GM12892 (cell line): ENCODE results near the gene ZNF230.

Experiments
- DNase-seq: peaks from one replicate; pipeline ENCODE4 v3.0.0; 2011; ENCODE audit not compliant: insufficient read length
- FAIRE-seq: peaks from 2 replicates; lab custom pipeline; 2011; peaks lifted over from hg19 to GRCh38; lab: Jason Lieb, UNC
- POLR2A ChIP-seq: IDR thresholded peaks from 2 replicates; pipeline ENCODE4 v1.6.1; 2011; ENCODE audit warnings: low read depth, low read length, control low read depth
- POLR2AphosphoS5 ChIP-seq: IDR thresholded peaks from 2 replicates; pipeline ENCODE4 v1.6.1; 2011; ENCODE audit warnings: low read depth, low read length, control low read depth
- TAF1 ChIP-seq: IDR thresholded peaks from 2 replicates; pipeline ENCODE4 v1.6.1; 2011; ENCODE audit warnings: low read depth, mild to moderate bottlenecking, control low read depth, low read length, borderline replicate concordance

Gene ZNF230

DNA sequence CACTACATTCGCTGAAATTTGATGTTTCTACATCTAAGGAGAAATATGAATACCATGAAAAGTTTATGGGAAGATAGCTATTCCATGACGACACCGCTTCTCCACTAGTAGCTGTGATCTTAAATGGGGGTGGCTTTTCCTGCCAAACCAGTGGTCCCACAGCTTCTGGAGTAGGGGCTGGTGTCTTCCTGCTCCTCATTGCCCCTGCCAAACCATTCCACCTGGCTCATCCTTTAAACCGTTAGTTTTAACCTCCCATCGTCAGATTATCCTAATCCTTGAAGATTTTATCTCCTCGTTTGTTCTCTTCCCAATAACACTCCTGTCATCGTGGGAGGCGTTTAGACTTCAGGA is 568 bp upstream of the ZNF230 start:
- DNase-seq (no peak), FAIRE-seq (no peak)
- no peak for TF ChIP-seq POLR2A
- no peak for TF ChIP-seq TAF1
- TF ChIP-seq POLR2AphosphoS5 = no peak

DNA sequence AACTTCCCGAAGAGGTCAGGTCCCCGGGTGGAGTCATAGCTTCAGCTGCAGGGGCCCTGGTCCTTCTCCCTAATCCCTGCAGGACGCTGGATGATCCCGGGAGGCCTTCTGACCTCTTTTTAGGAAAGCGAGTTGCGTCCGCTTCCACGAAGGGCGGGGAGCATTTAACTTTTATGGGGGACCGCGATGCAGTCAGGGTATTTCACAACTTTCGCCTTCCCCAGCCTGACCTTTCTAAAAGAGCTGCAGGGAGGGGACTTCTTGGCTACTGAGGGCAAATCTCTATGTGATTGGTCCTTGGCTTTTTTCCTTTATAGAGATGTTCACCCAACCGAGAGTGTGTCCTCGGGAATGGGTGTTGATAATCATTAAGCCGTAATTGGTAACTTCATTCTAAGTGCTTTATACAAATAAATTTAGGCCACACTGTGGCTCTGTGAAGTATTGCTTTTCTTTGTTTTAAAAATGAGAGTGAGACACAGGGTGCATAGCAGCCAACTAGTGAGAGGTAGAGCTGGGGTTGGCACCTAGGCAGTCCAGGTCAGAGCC is 778 bp downstream of the ZNF230 start:
- TF ChIP-seq TAF1 (no peak), POLR2AphosphoS5 (no peak), POLR2A (no peak)
- DNase-seq (no peak), FAIRE-seq (peak; percentile 73)

DNA sequence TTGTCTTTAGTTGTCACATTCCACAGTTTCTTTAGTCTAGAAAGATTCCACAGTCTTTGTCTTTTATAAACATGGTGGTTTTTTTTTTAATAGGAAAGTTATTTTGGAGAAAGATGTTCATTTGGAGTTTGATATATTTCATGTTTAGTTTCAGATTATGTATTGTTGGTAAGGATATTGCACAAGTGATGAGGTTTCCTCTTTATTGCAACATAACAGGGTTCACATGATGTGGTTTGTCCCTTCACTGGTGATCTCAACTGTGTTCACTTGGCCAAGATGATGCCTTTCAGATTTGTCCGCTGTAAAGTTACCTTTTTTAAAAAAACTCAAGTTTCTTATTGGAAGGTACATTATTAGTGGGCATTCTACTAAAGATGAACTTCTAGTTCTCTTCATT is 3.2 kb downstream of the ZNF230 start:
- TF ChIP-seq TAF1 (no peak), POLR2AphosphoS5 (no peak), POLR2A (no peak)
- FAIRE-seq = no peak
- no peak for DNase-seq

DNA sequence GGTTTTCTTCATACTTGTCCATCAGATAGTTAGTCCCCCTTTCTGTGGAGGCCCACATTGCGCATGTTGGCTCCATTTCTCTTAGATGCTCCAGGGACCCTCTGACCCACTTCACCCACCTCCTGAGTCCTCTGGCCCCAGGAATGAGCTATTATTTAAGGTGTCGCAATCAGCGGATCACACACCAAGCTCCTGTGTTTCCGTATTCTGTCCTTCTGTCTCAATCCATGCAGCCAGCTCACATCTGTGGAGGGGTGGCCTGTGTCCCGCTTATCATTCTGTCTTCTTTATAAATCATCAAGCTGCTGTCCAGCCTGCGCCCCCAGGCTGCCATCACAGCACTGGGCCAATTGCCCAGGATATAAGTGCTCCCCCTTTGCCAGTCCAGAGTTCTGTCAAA is 4.7 kb downstream of the ZNF230 start:
- TF ChIP-seq POLR2A = no peak
- TF ChIP-seq POLR2AphosphoS5 = no peak
- TF ChIP-seq TAF1 = no peak
- no peak for FAIRE-seq
- no peak for DNase-seq

DNA sequence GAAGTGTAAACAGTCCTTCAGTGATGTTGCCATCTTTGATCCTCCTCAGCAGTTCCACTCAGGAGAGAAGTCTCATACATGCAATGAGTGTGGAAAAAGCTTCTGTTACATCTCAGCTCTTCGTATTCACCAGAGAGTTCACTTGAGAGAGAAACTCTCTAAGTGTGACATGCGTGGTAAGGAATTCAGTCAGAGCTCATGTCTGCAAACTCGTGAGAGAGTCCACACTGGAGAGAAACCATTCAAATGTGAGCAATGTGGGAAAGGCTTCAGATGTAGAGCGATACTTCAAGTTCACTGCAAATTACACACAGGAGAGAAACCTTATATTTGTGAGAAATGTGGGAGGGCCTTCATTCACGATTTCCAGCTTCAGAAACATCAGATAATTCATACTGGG is 7.7 kb downstream of the ZNF230 start:
- TF ChIP-seq POLR2A = no peak
- no peak for FAIRE-seq
- DNase-seq = no peak

DNA sequence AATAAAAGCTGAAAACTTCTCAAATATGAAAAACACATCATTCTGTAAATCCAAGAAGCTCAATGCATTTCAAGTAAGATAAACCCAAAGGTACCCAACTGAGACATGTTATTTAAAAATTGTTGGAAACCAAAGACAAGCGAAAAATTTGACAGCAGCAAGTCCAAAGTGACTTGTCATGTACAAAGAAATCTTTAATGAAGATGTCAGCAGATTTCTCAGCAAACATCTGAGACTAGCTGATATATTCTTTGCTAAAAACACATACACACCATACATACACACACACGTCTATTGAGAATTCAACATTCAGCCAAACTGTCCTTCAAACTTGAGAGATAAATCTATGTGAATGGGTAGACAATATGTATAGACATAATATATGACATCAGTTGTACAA is 16.7 kb downstream of the ZNF230 start:
- DNase-seq (no peak), FAIRE-seq (no peak)
- no peak for TF ChIP-seq POLR2A
- TF ChIP-seq TAF1 = no peak
- TF ChIP-seq POLR2AphosphoS5 = no peak

DNA sequence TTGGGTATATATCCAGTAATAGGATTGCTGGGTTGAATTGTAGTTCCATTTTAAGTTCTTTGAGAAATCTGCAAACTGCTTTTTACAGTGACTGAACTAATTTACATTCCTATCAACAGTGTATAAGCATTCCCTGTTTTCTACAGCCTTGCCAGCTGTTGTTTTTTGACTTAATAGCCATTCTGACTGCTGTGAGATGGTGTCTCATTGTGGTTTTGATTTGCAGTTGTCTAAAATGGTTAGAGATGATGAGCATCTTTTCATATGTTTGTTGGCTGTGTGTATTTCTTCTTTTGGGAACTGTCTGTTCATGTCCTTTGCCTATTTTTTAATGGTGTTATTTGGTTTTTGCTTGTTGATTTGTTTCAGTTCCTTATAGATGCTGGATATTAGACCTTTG is 18.5 kb downstream of the ZNF230 start:
- FAIRE-seq (no peak), DNase-seq (no peak)
- TF ChIP-seq TAF1 = no peak
- no peak for TF ChIP-seq POLR2A
- no peak for TF ChIP-seq POLR2AphosphoS5

DNA sequence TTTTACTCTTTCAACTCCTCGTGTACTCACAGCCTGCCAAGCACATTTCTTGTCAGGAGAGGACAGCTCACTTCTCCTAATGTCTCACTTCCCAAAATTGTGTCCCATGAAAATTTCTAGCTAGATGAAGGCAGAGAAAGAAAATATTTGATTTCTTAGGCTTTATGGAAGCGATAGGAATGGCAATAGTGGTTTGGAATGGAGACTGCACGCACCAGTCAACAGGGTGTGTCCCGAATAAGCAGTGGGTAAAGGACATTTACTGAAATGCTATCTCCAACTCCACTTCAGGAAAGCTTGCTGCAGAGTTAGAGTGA is 22.1 kb downstream of the ZNF230 start:
- FAIRE-seq (peak; percentile 77), DNase-seq (no peak)
- no peak for TF ChIP-seq POLR2A
- no peak for TF ChIP-seq TAF1
- no peak for TF ChIP-seq POLR2AphosphoS5

DNA sequence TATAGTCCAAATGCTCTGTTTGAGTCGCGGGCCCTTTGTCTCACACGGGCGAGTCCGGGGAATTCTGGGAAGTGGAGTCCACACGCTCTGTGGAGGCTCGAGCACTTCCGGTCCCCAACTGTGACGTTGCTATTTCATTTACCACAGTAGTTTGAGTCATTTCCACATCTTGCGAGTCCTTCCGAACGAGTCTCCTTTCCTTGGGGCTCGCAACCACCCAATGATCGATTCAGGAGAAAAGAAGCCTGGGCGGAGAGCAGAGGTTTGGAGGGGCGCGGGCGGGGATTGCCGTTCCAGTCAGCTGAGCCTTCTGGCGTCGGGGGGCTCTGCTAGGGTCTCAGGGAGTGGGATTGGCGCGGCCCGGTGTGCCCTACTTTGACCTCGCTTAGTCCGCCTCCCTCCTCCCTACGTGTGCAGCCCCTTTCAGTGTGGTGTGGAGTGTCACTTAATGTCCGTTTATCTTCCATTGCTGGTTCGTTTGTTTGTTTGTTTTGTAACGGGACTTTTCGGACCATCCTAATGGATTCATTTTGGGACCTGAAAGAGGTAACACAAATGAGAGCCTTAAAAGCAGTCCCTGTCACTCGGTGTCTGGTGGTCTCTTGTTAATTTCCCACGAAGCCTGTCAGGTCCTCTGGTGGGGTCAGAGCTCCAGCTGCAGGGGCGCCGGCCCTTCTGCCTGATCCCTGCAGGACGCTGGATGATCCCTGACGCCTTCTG is 22.6 kb downstream of the ZNF230 start, which contains the start of gene ZNF222:
Gene ZNF222 (plus strand): TSS at position 163 of the 720 bp plus-strand sequence. CDS start 58 bp downstream, at position 221.
- FAIRE-seq (peak; percentile 58), DNase-seq (peak; percentile 36)
- TF ChIP-seq POLR2A (no peak), TAF1 (no peak), POLR2AphosphoS5 (no peak)

DNA sequence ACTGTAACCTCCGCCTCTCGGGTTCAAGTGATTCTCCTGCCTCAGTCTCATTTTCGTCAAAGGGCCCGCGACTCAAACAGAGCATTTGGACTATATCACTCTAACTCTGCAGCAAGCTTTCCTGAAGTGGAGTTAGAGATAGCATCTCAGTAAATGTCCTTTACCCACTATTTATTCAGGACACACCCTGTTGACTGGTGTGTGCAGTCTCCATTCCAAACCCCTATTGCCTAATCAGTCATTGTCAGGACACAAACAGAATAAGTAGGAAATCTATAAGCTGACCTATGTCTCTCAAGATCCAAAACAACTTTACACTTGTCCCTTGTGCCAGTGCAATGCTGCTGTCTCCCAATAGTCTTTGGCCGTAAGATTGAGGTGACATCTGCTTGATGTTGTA is 23.9 kb downstream of the ZNF230 start:
- DNase-seq (no peak), FAIRE-seq (no peak)

DNA sequence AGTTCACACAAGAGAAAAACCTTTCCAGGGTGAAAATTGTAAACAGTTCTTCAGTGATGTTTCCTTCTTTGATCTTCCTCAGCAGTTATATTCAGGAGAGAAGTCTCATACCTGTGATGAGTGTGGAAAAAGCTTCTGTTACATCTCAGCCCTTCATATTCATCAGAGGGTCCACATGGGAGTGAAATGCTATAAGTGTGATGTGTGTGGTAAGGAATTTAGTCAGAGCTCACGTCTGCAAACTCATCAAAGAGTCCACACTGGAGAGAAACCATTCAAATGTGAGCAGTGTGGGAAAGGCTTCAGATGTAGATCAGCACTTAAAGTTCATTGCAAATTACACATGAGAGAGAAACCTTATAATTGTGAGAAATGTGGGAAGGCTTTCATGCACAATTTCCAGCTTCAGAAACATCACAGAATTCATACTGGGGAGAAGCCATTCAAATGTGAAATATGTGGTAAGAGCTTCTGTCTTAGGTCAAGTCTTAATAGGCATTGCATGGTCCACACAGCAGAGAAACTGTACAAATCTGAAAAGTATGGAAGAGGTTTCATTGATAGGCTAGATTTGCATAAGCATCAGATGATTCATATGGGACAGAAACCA is 29.3 kb downstream of the ZNF230 start:
- TF ChIP-seq TAF1 (no peak), POLR2AphosphoS5 (no peak), POLR2A (no peak)
- DNase-seq (no peak), FAIRE-seq (no peak)

More for the DNA sequence above, 23.9 kb downstream of the ZNF230 start:
- no peak for TF ChIP-seq POLR2AphosphoS5
- TF ChIP-seq TAF1 = no peak
- no peak for TF ChIP-seq POLR2A

DNA sequence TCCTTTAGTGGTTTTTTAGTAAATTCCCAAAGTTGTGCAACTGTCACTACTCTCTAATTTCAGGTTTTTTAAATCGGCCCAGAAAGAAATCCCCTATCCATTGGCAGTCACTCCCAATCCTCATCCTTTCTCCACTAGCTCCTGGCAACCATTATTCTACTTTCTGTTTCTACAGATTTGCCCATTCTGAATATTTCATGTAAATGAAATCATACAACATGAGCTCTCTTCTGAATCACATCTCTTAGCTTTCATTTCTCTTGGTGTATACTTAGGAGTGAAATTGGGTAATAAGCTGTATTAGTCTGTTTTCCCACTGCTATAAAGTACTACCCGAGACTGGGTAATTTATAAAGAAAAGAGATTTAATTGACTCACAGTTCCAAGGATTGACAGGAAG is 39.4 kb downstream of the ZNF230 start:
- DNase-seq = no peak
- no peak for FAIRE-seq
- no peak for TF ChIP-seq POLR2AphosphoS5
- TF ChIP-seq TAF1 = no peak
